GM23248 (cell line): ENCODE results near the gene REC114.

ENCODE experiments used
- EZH2 ChIP-seq: fragments of 200-600 bp; sonication (generic); IDR thresholded peaks from 2 replicates; pipeline ENCODE4 v1.6.1; 2018; ENCODE audit warnings: antibody characterized with exemption, mild to moderate bottlenecking; ENCODE audit not compliant: insufficient read depth, poor library complexity, severe bottlenecking
- EZH2phosphoT487 ChIP-seq: fragments of 200-600 bp; sonication (generic); IDR thresholded peaks from 2 replicates; pipeline ENCODE4 v1.6.1; 2018; ENCODE audit warnings: antibody characterized with exemption, moderate library complexity, mild to moderate bottlenecking, low read depth; ENCODE audit not compliant: insufficient read depth

- TF ChIP-seq EZH2 (no peak), EZH2phosphoT487 (no peak)
These were observed 117.6 kb downstream of the REC114 start for GRCh38 chr15:73560501-73561117.
